Measurements from ENCODE around the gene JADE2.

- TF ChIP-seq, protein P1, sequence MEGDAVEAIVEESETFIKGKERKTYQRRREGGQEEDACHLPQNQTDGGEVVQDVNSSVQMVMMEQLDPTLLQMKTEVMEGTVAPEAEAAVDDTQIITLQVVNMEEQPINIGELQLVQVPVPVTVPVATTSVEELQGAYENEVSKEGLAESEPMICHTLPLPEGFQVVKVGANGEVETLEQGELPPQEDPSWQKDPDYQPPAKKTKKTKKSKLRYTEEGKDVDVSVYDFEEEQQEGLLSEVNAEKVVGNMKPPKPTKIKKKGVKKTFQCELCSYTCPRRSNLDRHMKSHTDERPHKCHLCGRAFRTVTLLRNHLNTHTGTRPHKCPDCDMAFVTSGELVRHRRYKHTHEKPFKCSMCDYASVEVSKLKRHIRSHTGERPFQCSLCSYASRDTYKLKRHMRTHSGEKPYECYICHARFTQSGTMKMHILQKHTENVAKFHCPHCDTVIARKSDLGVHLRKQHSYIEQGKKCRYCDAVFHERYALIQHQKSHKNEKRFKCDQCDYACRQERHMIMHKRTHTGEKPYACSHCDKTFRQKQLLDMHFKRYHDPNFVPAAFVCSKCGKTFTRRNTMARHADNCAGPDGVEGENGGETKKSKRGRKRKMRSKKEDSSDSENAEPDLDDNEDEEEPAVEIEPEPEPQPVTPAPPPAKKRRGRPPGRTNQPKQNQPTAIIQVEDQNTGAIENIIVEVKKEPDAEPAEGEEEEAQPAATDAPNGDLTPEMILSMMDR (IDR thresholded peaks at IDR 0.05): no peak
- no peak for TF ChIP-seq POLR2A (IDR thresholded peaks at IDR 0.05)
These were observed 3.6 kb upstream of the JADE2 start for GRCh38 chr5:134521841-134522240.
